HEK293 (cell line): ENCODE measurements around the gene PACSIN2.

Source experiments
- CTCF ChIA-PET: fragments of 350-600 bp; formaldehyde crosslinking; extraction: SDS; loops from one replicate; lab custom pipeline; 2021; ENCODE audit warnings: antibody characterized with exemption; lab: Yijun Ruan, JAX
- POLR2A ChIA-PET: fragments of 300-600 bp; formaldehyde crosslinking; extraction: SDS; loops from one replicate; lab custom pipeline; 2020; ENCODE audit warnings: antibody characterized with exemption, inconsistent platforms; lab: Yijun Ruan, JAX
- H3K27ac ChIP-seq: fragments of 200-500 bp; sonication (Bioruptor generic); 2 replicates; pipeline ENCODE4 v1.5.1; 2014; ENCODE audit warnings: low read depth, low read length, control low read depth, inconsistent platforms; ENCODE audit errors: extremely low read depth
- H3K36me3 ChIP-seq, 2 experiments: fragments of 200-500 bp in 1 of 2; sonication (Bioruptor generic) in 1 of 2; 1 replicate in 1 of 2; 2 replicates in 1 of 2; pipeline ENCODE4 v1.5.1; 2014 to 2017; ENCODE audit warnings: inconsistent platforms in 2 of 2, low read length in 2 of 2; ENCODE audit not compliant: control insufficient read depth in 2 of 2, insufficient read depth in 1 of 2
- H3K4me1 ChIP-seq: fragments of 200-500 bp; sonication (Bioruptor generic); 2 replicates; pipeline ENCODE4 v1.5.1; 2014; ENCODE audit warnings: mild to moderate bottlenecking, low read length, inconsistent platforms; ENCODE audit not compliant: control insufficient read depth, insufficient read depth
- H3K4me3 ChIP-seq: 2 replicates; pipeline ENCODE4 v1.5.1; 2011; ENCODE audit warnings: low read depth, mild to moderate bottlenecking, control low read depth, low read length, moderate library complexity
- H3K9me3 ChIP-seq: fragments of 200-500 bp; sonication (Bioruptor generic); 2 replicates; pipeline ENCODE4 v1.5.1; 2014; ENCODE audit warnings: low read depth, low read length, inconsistent platforms; ENCODE audit not compliant: control insufficient read depth, insufficient read depth
- GLIS2 ChIP-seq: fragments of 450-650 bp; formaldehyde crosslinking; IDR thresholded peaks from 2 replicates; pipeline ENCODE4 v1.5.1; 2016; ENCODE audit warnings: missing biosample characterization, missing genetic modification characterization
- REPIN1 ChIP-seq: fragments of 450-650 bp; formaldehyde crosslinking; IDR thresholded peaks from 2 replicates; pipeline ENCODE4 v1.5.1; 2017; ENCODE audit warnings: missing biosample characterization, missing genetic modification characterization, low read depth
- WT1 ChIP-seq: fragments of 450-650 bp; formaldehyde crosslinking; IDR thresholded peaks from 2 replicates; pipeline ENCODE4 v1.5.1; 2016; ENCODE audit warnings: missing biosample characterization, missing genetic modification characterization
- YY2 ChIP-seq: fragments of 450-650 bp; formaldehyde crosslinking; IDR thresholded peaks from 2 replicates; pipeline ENCODE4 v1.5.1; 2016; ENCODE audit warnings: missing biosample characterization, missing genetic modification characterization
- ZIC2 ChIP-seq: fragments of 450-650 bp; formaldehyde crosslinking; IDR thresholded peaks from 2 replicates; pipeline ENCODE4 v1.5.1; 2016; ENCODE audit warnings: missing biosample characterization, missing genetic modification characterization
- ZNF133 ChIP-seq: fragments of 450-650 bp; formaldehyde crosslinking; IDR thresholded peaks from 2 replicates; pipeline ENCODE4 v1.5.1; 2016; ENCODE audit warnings: missing biosample characterization, missing genetic modification characterization
- ZNF184 ChIP-seq: fragments of 450-650 bp; IDR thresholded peaks from 2 replicates; pipeline ENCODE4 v1.5.1; 2018; ENCODE audit warnings: missing biosample characterization, mild to moderate bottlenecking, missing genetic modification characterization
- ZNF2 ChIP-seq: fragments of 450-650 bp; formaldehyde crosslinking; IDR thresholded peaks from 2 replicates; pipeline ENCODE4 v1.5.1; 2016; ENCODE audit warnings: missing biosample characterization, missing genetic modification characterization
- ZNF221 ChIP-seq: fragments of 450-650 bp; formaldehyde crosslinking; IDR thresholded peaks from 2 replicates; pipeline ENCODE4 v1.5.1; 2017; ENCODE audit warnings: missing biosample characterization, missing genetic modification characterization, borderline replicate concordance
- ZNF274 ChIP-seq, 2 experiments: fragments of 200-500 bp in 1 of 2; fragments of 450-650 bp in 1 of 2; sonication (Bioruptor generic) in 1 of 2; formaldehyde crosslinking in 1 of 2; IDR thresholded peaks; 2 replicates each; pipeline versions ENCODE4 v1.5.1 to v1.6.1; 2014 to 2016; ENCODE audit warnings: borderline replicate concordance in 1 of 2, inconsistent platforms in 1 of 2, low read length in 1 of 2, missing biosample characterization in 1 of 2, missing genetic modification characterization in 1 of 2
- ZNF324 ChIP-seq: fragments of 450-650 bp; formaldehyde crosslinking; IDR thresholded peaks from 2 replicates; pipeline ENCODE4 v1.5.1; 2016; ENCODE audit warnings: missing biosample characterization, missing genetic modification characterization
- ZNF707 ChIP-seq: fragments of 450-650 bp; formaldehyde crosslinking; IDR thresholded peaks from 2 replicates; pipeline ENCODE4 v1.5.1; 2016; ENCODE audit warnings: missing biosample characterization, missing genetic modification characterization
- TF ChIP-seq, protein P1 (sequence below): fragments of 450-650 bp; formaldehyde crosslinking; IDR thresholded peaks from 2 replicates; pipeline ENCODE4 v1.5.1; 2016; ENCODE audit warnings: missing biosample characterization, missing genetic modification characterization
- TF ChIP-seq, protein P2 (sequence below): fragments of 450-650 bp; formaldehyde crosslinking; IDR thresholded peaks from 2 replicates; pipeline ENCODE4; 2016; ENCODE audit warnings: missing biosample characterization, missing genetic modification characterization
- TF ChIP-seq, protein P3 (sequence below): fragments of 450-650 bp; formaldehyde crosslinking; IDR thresholded peaks from 2 replicates; pipeline ENCODE4 v1.5.1; 2016; ENCODE audit warnings: missing biosample characterization, missing genetic modification characterization, low read depth
- TF ChIP-seq, protein P4 (sequence below): fragments of 450-650 bp; formaldehyde crosslinking; IDR thresholded peaks from 2 replicates; pipeline ENCODE4 v1.5.1; 2017; ENCODE audit warnings: missing biosample characterization, missing genetic modification characterization
- TF ChIP-seq, protein P5 (sequence below): fragments of 450-650 bp; formaldehyde crosslinking; IDR thresholded peaks from 2 replicates; pipeline ENCODE4 v1.5.1; 2016; ENCODE audit warnings: missing biosample characterization, missing genetic modification characterization

The PACSIN2 gene

DNA sequence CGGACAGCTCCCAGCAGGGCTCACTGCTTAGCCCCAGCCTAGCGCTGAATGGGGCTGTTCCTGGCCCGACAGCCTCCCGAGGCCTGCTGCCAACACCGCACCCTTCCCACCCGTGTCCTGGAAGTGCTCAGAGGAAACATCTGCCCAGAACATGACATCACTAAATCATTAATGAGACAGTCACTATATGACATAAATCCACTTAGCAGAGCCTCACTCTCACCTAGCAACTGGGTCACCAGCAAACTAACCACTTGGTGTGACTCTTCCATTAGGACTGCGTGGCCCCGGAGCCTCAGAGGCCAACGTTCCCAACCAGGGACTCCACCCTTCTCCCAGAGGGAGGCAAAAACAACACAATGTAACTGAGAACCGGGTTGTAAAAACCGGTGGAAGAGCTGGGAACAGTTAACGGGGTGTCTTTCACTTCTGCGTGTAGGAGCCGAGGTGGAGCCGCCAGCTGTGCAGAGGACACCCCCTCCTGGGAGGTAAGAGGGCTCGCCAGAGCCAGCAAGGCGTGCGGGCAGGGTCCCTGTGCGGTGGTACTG lies 21.4 kb upstream of the PACSIN2 start (continued):
- TF ChIP-seq, protein P1, sequence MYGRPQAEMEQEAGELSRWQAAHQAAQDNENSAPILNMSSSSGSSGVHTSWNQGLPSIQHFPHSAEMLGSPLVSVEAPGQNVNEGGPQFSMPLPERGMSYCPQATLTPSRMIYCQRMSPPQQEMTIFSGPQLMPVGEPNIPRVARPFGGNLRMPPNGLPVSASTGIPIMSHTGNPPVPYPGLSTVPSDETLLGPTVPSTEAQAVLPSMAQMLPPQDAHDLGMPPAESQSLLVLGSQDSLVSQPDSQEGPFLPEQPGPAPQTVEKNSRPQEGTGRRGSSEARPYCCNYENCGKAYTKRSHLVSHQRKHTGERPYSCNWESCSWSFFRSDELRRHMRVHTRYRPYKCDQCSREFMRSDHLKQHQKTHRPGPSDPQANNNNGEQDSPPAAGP (tag by site-specific recombination) = peak; percentile 87

DNA sequence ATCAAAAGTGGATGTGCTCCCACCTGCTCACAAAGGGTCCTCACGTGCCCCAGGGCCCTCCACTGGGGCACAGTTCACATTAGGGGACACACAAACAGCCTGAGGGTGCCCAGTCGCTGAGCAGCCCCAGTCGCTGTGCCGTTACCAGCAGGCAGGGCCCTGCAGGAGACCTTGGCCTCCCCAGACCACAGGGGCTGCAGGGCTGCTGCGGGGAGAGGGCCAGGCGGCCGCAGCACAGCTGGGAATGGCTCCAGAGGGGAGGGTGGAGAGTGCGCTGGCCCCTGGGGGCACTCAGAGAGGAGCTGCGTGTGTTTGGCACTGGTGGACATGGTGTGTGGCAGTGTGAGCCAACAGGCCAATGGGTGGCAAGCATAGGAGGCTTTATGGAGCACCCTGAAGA lies 20.3 kb upstream of the PACSIN2 start:
- Histone ChIP-seq H3K36me3 (no peaks in the 10 kb centered on the region), H3K27ac (no peak overlapping the region), H3K4me1 (no peaks in the 10 kb centered on the region), H3K9me3 (no peaks in the 10 kb centered on the region), H3K4me3 (no peak overlapping the region)
- CTCF ChIA-PET = interaction anchor here (0.6 to 1.6 kb wide), 8 partner anchors 14 to 359 kb away, joined by 3 to 6 read pairs (median 4); partner anchors contain the start of gene ARFGAP3
- POLR2A ChIA-PET = interaction anchor here (0.6 to 0.7 kb wide), 2 partner anchors 15 to 20 kb away, joined by 3 to 4 read pairs; partner anchors contain the start of gene PACSIN2
- TF ChIP-seq, protein P2, sequence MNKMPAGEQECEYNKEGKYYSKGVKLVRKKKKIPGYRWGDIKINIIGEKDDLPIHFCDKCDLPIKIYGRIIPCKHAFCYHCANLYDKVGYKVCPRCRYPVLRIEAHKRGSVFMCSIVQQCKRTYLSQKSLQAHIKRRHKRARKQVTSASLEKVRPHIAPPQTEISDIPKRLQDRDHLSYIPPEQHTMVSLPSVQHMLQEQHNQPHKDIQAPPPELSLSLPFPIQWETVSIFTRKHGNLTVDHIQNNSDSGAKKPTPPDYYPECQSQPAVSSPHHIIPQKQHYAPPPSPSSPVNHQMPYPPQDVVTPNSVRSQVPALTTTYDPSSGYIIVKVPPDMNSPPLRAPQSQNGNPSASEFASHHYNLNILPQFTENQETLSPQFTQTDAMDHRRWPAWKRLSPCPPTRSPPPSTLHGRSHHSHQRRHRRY = no peak
- TF ChIP-seq ZNF707 = no peak
- TF ChIP-seq ZNF133 (tag by site-specific recombination) = no peak
- TF ChIP-seq, protein P3, sequence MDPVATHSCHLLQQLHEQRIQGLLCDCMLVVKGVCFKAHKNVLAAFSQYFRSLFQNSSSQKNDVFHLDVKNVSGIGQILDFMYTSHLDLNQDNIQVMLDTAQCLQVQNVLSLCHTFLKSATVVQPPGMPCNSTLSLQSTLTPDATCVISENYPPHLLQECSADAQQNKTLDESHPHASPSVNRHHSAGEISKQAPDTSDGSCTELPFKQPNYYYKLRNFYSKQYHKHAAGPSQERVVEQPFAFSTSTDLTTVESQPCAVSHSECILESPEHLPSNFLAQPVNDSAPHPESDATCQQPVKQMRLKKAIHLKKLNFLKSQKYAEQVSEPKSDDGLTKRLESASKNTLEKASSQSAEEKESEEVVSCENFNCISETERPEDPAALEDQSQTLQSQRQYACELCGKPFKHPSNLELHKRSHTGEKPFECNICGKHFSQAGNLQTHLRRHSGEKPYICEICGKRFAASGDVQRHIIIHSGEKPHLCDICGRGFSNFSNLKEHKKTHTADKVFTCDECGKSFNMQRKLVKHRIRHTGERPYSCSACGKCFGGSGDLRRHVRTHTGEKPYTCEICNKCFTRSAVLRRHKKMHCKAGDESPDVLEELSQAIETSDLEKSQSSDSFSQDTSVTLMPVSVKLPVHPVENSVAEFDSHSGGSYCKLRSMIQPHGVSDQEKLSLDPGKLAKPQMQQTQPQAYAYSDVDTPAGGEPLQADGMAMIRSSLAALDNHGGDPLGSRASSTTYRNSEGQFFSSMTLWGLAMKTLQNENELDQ (tag by site-specific recombination) = no peak
- TF ChIP-seq WT1 (tag by site-specific recombination) = no peak
- 0 out of 2 replicates have a peak, but pooled peaks have one; percentile 13 for TF ChIP-seq GLIS2 (tag by site-specific recombination)
- no peak for TF ChIP-seq REPIN1
- TF ChIP-seq, protein P4, sequence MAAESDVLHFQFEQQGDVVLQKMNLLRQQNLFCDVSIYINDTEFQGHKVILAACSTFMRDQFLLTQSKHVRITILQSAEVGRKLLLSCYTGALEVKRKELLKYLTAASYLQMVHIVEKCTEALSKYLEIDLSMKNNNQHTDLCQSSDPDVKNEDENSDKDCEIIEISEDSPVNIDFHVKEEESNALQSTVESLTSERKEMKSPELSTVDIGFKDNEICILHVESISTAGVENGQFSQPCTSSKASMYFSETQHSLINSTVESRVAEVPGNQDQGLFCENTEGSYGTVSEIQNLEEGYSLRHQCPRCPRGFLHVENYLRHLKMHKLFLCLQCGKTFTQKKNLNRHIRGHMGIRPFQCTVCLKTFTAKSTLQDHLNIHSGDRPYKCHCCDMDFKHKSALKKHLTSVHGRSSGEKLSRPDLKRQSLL = no peak
- TF ChIP-seq ZNF324 (tag by site-specific recombination) = no peak
- TF ChIP-seq ZNF274 (IDR thresholded peaks at IDR 0.05; ENCODE audit: low read length) = no peak
- TF ChIP-seq ZNF274 (tag by site-specific recombination; IDR thresholded peaks at IDR 0.05; ENCODE audit: borderline replicate concordance) = no peak
- TF ChIP-seq ZNF221 (tag by site-specific recombination) = no peak
- TF ChIP-seq, protein P5, sequence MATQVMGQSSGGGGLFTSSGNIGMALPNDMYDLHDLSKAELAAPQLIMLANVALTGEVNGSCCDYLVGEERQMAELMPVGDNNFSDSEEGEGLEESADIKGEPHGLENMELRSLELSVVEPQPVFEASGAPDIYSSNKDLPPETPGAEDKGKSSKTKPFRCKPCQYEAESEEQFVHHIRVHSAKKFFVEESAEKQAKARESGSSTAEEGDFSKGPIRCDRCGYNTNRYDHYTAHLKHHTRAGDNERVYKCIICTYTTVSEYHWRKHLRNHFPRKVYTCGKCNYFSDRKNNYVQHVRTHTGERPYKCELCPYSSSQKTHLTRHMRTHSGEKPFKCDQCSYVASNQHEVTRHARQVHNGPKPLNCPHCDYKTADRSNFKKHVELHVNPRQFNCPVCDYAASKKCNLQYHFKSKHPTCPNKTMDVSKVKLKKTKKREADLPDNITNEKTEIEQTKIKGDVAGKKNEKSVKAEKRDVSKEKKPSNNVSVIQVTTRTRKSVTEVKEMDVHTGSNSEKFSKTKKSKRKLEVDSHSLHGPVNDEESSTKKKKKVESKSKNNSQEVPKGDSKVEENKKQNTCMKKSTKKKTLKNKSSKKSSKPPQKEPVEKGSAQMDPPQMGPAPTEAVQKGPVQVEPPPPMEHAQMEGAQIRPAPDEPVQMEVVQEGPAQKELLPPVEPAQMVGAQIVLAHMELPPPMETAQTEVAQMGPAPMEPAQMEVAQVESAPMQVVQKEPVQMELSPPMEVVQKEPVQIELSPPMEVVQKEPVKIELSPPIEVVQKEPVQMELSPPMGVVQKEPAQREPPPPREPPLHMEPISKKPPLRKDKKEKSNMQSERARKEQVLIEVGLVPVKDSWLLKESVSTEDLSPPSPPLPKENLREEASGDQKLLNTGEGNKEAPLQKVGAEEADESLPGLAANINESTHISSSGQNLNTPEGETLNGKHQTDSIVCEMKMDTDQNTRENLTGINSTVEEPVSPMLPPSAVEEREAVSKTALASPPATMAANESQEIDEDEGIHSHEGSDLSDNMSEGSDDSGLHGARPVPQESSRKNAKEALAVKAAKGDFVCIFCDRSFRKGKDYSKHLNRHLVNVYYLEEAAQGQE (tag by site-specific recombination) = no peak
- no peak for TF ChIP-seq ZNF2 (tag by site-specific recombination)
- no peak for TF ChIP-seq ZNF184
- peak; percentile 82 for TF ChIP-seq ZIC2 (tag by site-specific recombination)
- TF ChIP-seq YY2 (tag by site-specific recombination) = no peak
